HG02981 (cell line): ENCODE results near the gene DHX57.

Experiments
- ATAC-seq: cut with Tn5 transposase; IDR thresholded peaks from one replicate; pipeline ENCODE4 v1.9.1; 2021; ENCODE audit warnings: mild to moderate bottlenecking, moderate library complexity; ENCODE audit not compliant: unreplicated experiment

DHX57 gene

GRCh38 chr2:38754506-38754905 is 121.2 kb downstream of the DHX57 start:
- ATAC-seq, result no peak

GRCh38 chr2:38754049-38754448 is 121.7 kb downstream of the DHX57 start:
- ATAC-seq, result no peak

- no peak for ATAC-seq
Observed at GRCh38 chr2:38751596-38752410, 123.9 kb downstream of the DHX57 start.

- ATAC-seq, result peak; percentile 74
Observed at GRCh38 chr2:38750891-38751595, 124.7 kb downstream of the DHX57 start, which contains the start of gene SRSF7. SRSF7 (minus strand) TSS chr2:38751361; CDS start chr2:38751256, 105 bp downstream.

DNA sequence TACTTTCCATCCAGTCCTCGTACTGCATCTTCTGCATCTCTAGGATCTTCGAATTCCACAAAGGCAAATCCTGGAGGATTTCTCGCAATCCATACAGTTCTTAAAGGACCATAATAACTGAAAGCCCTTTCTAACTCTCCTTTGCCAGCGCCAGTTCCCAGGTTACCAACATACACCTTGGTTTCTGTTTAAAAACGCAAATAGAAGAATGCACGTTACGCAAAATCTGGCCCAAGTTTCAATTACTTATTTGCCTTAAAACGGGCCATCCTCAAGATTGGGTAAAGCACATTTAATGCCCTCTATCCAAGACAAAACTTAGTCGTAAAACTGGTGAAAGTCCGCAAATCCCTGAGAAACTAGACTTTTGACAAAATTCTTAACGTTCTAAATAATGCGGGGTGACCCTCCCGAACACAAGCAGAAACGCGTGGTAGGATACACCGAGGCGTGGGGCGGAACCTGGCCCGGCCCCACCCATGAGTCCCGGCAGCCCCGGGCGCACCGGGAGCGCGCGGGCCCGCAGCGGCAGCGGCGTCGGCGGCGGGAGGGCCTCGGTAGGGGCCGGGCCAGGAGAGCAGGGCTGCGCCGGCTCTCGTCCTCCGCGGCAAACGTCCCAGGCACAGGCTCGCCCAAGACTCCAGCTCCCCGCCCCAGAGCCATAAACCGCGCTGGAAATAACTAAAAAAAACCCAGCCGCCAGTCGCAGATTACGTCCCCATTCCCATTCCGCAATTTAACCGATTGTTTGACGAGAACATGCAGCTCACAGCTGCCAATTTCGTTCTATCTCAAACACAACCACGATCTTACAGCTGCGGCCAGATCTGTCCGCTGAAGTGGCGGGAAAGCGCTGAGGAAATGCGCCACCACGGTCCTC is 125.5 kb downstream of the DHX57 start:
- peak; percentile 34 for ATAC-seq

GRCh38 chr2:38748943-38749804 is 126.6 kb downstream of the DHX57 start:
- ATAC-seq, result no peak

DNA sequence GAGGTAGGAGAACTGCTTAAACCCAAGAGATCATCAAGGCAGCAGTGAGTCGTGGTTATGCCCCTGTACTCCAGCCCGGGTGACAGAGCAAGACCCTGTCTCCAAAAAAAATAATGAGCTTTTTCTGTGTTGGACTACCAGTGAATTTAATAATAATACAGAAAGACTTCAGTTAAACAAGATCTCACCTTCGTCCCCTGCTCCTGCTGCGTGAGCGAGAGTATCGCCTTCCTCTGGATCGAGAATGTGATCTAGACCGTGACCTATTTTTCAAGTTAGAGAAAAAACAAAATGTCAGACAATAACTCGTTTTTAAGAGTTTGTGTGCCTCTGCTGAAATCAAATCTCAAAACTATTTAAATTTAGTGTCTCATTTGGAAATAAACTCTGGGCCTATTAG is 127.3 kb downstream of the DHX57 start:
- ATAC-seq, result no peak

GRCh38 chr2:38747819-38748218 is 127.9 kb downstream of the DHX57 start:
- ATAC-seq, result no peak
